Duodenal mucosa (tissue), 2 donors: ENCODE measurements around the gene BLVRA.
"Not testable (repeated sequence)": the region's sequence is repeated elsewhere in the genome, so short reads cannot be mapped to it uniquely, and the experiment has no call there.

Experiments
- H3K27ac ChIP-seq: one replicate; pipeline ENCODE4 v1.7.0; 2013; ENCODE audit warnings: low read depth, low read length
- H3K27me3 ChIP-seq, 2 donors: one replicate each; pipeline ENCODE4 v1.7.0; 2013; ENCODE audit warnings: low read length in 2 of 2, control low read depth in 1 of 2; ENCODE audit not compliant: insufficient read depth in 2 of 2, control insufficient read depth in 1 of 2
- H3K36me3 ChIP-seq, 2 donors: one replicate each; pipeline ENCODE4 v1.7.0; 2013; ENCODE audit warnings: low read length in 2 of 2, control low read depth in 1 of 2; ENCODE audit not compliant: insufficient read depth in 2 of 2, control insufficient read depth in 1 of 2
- H3K4me1 ChIP-seq, 2 donors: one replicate each; pipeline ENCODE4 v1.7.0; 2013; ENCODE audit warnings: low read length in 2 of 2, control low read depth in 1 of 2; ENCODE audit not compliant: insufficient read depth in 2 of 2, control insufficient read depth in 1 of 2
- H3K4me3 ChIP-seq, 2 donors: one replicate each; pipeline ENCODE4 v1.7.0; 2013; ENCODE audit warnings: low read length in 2 of 2, low read depth in 1 of 2
- H3K9ac ChIP-seq, 2 donors: one replicate each; pipeline ENCODE4 v1.7.0; 2013; ENCODE audit warnings: low read length in 2 of 2, low read depth in 1 of 2
- H3K9me3 ChIP-seq, 2 donors: one replicate each; pipeline ENCODE4 v1.7.0; 2013; ENCODE audit warnings: low read length in 2 of 2, control low read depth in 1 of 2; ENCODE audit not compliant: control insufficient read depth in 1 of 2

BLVRA gene

GRCh38 chr7:43824963-43825362 is 66.5 kb downstream of the BLVRA start:
- peak overlapping the region in 1 of 2 donors; percentile 54 for H3K4me3 ChIP-seq

GRCh38 chr7:43825391-43825808 is 66.9 kb downstream of the BLVRA start:
- no peak overlapping the region for H3K27ac ChIP-seq
- H3K36me3 ChIP-seq, result no peaks in the 10 kb centered on the region
- H3K9me3 ChIP-seq, result no peaks in the 10 kb centered on the region
- H3K4me3 ChIP-seq, result no peak overlapping the region
- H3K9ac ChIP-seq, result no peak overlapping the region
- no peaks in the 10 kb centered on the region for H3K27me3 ChIP-seq
- H3K4me1 ChIP-seq, result peaks cover 5 to 14% of the 10 kb centered on the region in 2 donors

More at GRCh38 chr7:43824963-43825362, 66.5 kb downstream of the BLVRA start:
- H3K27ac ChIP-seq, result no peak overlapping the region
- H3K9me3 ChIP-seq, result no peaks in the 10 kb centered on the region
- no peaks in the 10 kb centered on the region for H3K36me3 ChIP-seq
- H3K9ac ChIP-seq, result no peak overlapping the region
- no peaks in the 10 kb centered on the region for H3K27me3 ChIP-seq
- H3K4me1 ChIP-seq, result peaks cover 5 to 14% of the 10 kb centered on the region in 2 donors

- not testable (repeated sequence) for H3K9me3 ChIP-seq, H3K4me3 ChIP-seq, H3K4me1 ChIP-seq, H3K27ac ChIP-seq, H3K9ac ChIP-seq, H3K27me3 ChIP-seq, H3K36me3 ChIP-seq
These were observed 72.4 kb downstream of the BLVRA start for GRCh38 chr7:43830917-43831316.

- H3K36me3 ChIP-seq, result no peaks in the 10 kb centered on the region
- H3K4me3 ChIP-seq, result peak overlapping the region; percentile 61 to 74
- H3K4me1 ChIP-seq, result peaks cover 0 to 5% of the 10 kb centered on the region in 2 donors
- no peak overlapping the region for H3K9ac ChIP-seq
- H3K27ac ChIP-seq, result no peak overlapping the region
- peaks cover 0 to 5% of the 10 kb centered on the region in 2 donors for H3K9me3 ChIP-seq
- H3K27me3 ChIP-seq, result no peaks in the 10 kb centered on the region
These were observed 76.2 kb downstream of the BLVRA start for GRCh38 chr7:43834463-43835251.

GRCh38 chr7:43838201-43838658 is 79.8 kb downstream of the BLVRA start:
- Histone ChIP-seq H3K9me3 (no peaks in the 10 kb centered on the region), H3K4me1 (peaks cover 0 to 5% of the 10 kb centered on the region in 2 donors), H3K36me3 (no peaks in the 10 kb centered on the region), H3K4me3 (peak overlapping the region in 1 of 2 donors; percentile 60), H3K27ac (no peak overlapping the region), H3K9ac (peak overlapping the region; percentile 42 to 43), H3K27me3 (no peaks in the 10 kb centered on the region)

- Histone ChIP-seq H3K9ac (no peak overlapping the region), H3K4me1 (peaks cover 0 to 5% of the 10 kb centered on the region in 2 donors), H3K9me3 (no peaks in the 10 kb centered on the region), H3K27me3 (no peaks in the 10 kb centered on the region), H3K36me3 (no peaks in the 10 kb centered on the region), H3K4me3 (no peak overlapping the region), H3K27ac (no peak overlapping the region)
These were observed 84.8 kb downstream of the BLVRA start for GRCh38 chr7:43843296-43843695.

- Histone ChIP-seq H3K4me1 (no peaks in the 10 kb centered on the region), H3K27me3 (no peaks in the 10 kb centered on the region), H3K36me3 (no peaks in the 10 kb centered on the region), H3K9ac (no peak overlapping the region), H3K9me3 (no peaks in the 10 kb centered on the region), H3K27ac (no peak overlapping the region), H3K4me3 (no peak overlapping the region)
These were observed 85.8 kb downstream of the BLVRA start for GRCh38 chr7:43844257-43844656.

GRCh38 chr7:43844662-43845061 is 86.2 kb downstream of the BLVRA start:
- Histone ChIP-seq H3K27ac (no peak overlapping the region), H3K4me3 (no peak overlapping the region), H3K36me3 (no peaks in the 10 kb centered on the region), H3K27me3 (no peaks in the 10 kb centered on the region), H3K4me1 (no peaks in the 10 kb centered on the region), H3K9ac (no peak overlapping the region), H3K9me3 (no peaks in the 10 kb centered on the region)

GRCh38 chr7:43847496-43847895 is 89.0 kb downstream of the BLVRA start:
- no peak overlapping the region for H3K27ac ChIP-seq
- H3K9ac ChIP-seq, result no peak overlapping the region
- no peak overlapping the region for H3K4me3 ChIP-seq
- no peaks in the 10 kb centered on the region for H3K4me1 ChIP-seq
- no peaks in the 10 kb centered on the region for H3K27me3 ChIP-seq
- no peaks in the 10 kb centered on the region for H3K9me3 ChIP-seq
- no peaks in the 10 kb centered on the region for H3K36me3 ChIP-seq

- H3K9ac ChIP-seq, result no peak overlapping the region
- no peaks in the 10 kb centered on the region for H3K4me1 ChIP-seq
- H3K4me3 ChIP-seq, result no peak overlapping the region
- no peaks in the 10 kb centered on the region for H3K9me3 ChIP-seq
- no peaks in the 10 kb centered on the region for H3K36me3 ChIP-seq
- H3K27ac ChIP-seq, result no peak overlapping the region
- no peaks in the 10 kb centered on the region for H3K27me3 ChIP-seq
These were observed 90.6 kb downstream of the BLVRA start for GRCh38 chr7:43849047-43849446.
